Spleen (tissue), 11 donors: Measurements from ENCODE around the gene VKORC1L1. TPM values are rescaled to one million over a fixed set of nuclear protein-coding genes. Genes with fewer than 3 reads are reported as not detected.
A peak's percentile ranks its signal among the peaks of the same experiment; 100 is the strongest.
"Not testable (repeated sequence)": the region's sequence is repeated elsewhere in the genome, so short reads cannot be mapped to it uniquely, and the experiment has no call there.

Experiments
- DNase-seq: peaks from one replicate; pipeline ENCODE4 v3.0.0-alpha.2; 2020
- H3K27ac ChIP-seq, 8 donors: fragments of 200-600 bp; sonication (generic) in 7 of 8; 1 replicate in 4 of 8; 2 replicates in 4 of 8; pipeline versions ENCODE4 v1.5.0 to v1.8.0; 2016 to 2021; ENCODE audit warnings: inconsistent platforms in 4 of 8, mild to moderate bottlenecking in 4 of 8, moderate library complexity in 1 of 8
- H3K27me3 ChIP-seq, 7 donors: fragments of 200-600 bp; sonication (generic) in 6 of 7; replicated peaks in 1 of 7; 1 replicate in 4 of 7; 2 replicates in 3 of 7; pipeline versions ENCODE4 v1.5.0 to v1.8.0; 2016 to 2021; ENCODE audit warnings: inconsistent platforms in 3 of 7, mild to moderate bottlenecking in 1 of 7
- H3K36me3 ChIP-seq, 6 donors: fragments of 200-600 bp; sonication (generic) in 5 of 6; 1 replicate in 4 of 6; 2 replicates in 2 of 6; pipeline versions ENCODE4 v1.5.0 to v1.8.0; 2016 to 2021; ENCODE audit warnings: inconsistent platforms in 2 of 6
- H3K4me1 ChIP-seq, 6 donors: fragments of 200-600 bp; sonication (generic) in 5 of 6; 1 replicate in 3 of 6; 2 replicates in 3 of 6; pipeline versions ENCODE4 v1.5.0 to v1.8.0; 2016 to 2021; ENCODE audit warnings: inconsistent platforms in 3 of 6
- H3K4me3 ChIP-seq, 8 donors: fragments of 200-600 bp; sonication (generic) in 7 of 8; 1 replicate in 4 of 8; 2 replicates in 4 of 8; pipeline versions ENCODE4 v1.5.0 to v1.8.0; 2016 to 2021; ENCODE audit warnings: inconsistent platforms in 4 of 8, mild to moderate bottlenecking in 4 of 8, moderate library complexity in 2 of 8
- H3K9me3 ChIP-seq, 8 donors: fragments of 200-600 bp; sonication (generic) in 7 of 8; 1 replicate in 4 of 8; 2 replicates in 4 of 8; pipeline versions ENCODE4 v1.5.0 to v1.8.0; 2016 to 2021; ENCODE audit warnings: inconsistent platforms in 4 of 8
- POLR2A ChIP-seq, 3 donors: fragments of 450-650 bp; IDR thresholded peaks; one replicate each; pipeline ENCODE4 v1.5.1; 2017; ENCODE audit warnings: antibody characterized with exemption in 3 of 3, mild to moderate bottlenecking in 1 of 3
- POLR2AphosphoS5 ChIP-seq, 3 donors: sonication (generic); formaldehyde crosslinking; IDR thresholded peaks; one replicate each; pipeline ENCODE4 v1.5.1; 2017; ENCODE audit warnings: antibody characterized with exemption in 3 of 3
- WGBS, 5 donors: extraction: QIAGEN DNeasy Blood & Tissue Kit in 3 of 5; methylation state at CpG; one replicate each; pipeline versions ENCODE4 v1.1.5 to v1.1.7; 2013 to 2018; 5-methylcytosine and 5-hydroxymethylcytosine counted together
- intact Hi-C: fragments of 100-400 bp; cut with DNase I; formaldehyde crosslinking; loops from one replicate; pipeline ENCODE4 v1.15.0; 2023; ENCODE audit warnings: low total_unique reads
- polyA plus RNA-seq, 3 donors: library from polyadenylated mRNA; stranded (reverse); fragments of 200-250 nt; gene quantifications; one replicate each; pipeline ENCODE4 v1.2.1, GENCODE V29; 2013
- total RNA-seq, 7 donors: library from RNA; depleted of rRNA in 3 of 7; stranded (reverse); fragments of >200 nt in 3 of 7; fragmentation: NEBNext Ultra II Directional in 4 of 7; extraction: Animal tissue kit (Norgen Biotek cat#: 25700) in 4 of 7; gene quantifications; one replicate each; pipeline versions ENCODE4 v1.1.0 to v1.2.1, GENCODE V29; 2016 to 2021
- TF ChIP-seq, protein P1 (sequence below), 11 experiments: fragments of 200-600 bp in 7 of 11; fragments of 450-650 bp in 4 of 11; sonication (generic) in 4 of 11; IDR thresholded peaks in 8 of 11; conservative IDR thresholded peaks in 3 of 11; 1 replicate in 7 of 11; 2 replicates in 4 of 11; pipeline versions ENCODE4 v1.4.0 to v1.8.0; 2016 to 2021; ENCODE audit warnings: antibody characterized with exemption in 11 of 11, inconsistent platforms in 4 of 11, mild to moderate bottlenecking in 1 of 11
- donor health status: healthy with polysubstance abuse.
- donor health status: DM: no; HTN: no; CAD: no; lungs with moderate emphysema.
- donor health status: DM: no; HTN: no; CAD: no.
- donor health status: Bipolar disorder and iron deficiency.
- donor health status: healthy.
- donor health status: DM: no; HTN: no; CAD: no.
- donor health status: DM: yes; HTN: yes; CAD: no.

The VKORC1L1 gene
- total and polyA plus RNA-seq, 10 donors = 2.6 to 13.3 (median 10.3) TPM

DNA sequence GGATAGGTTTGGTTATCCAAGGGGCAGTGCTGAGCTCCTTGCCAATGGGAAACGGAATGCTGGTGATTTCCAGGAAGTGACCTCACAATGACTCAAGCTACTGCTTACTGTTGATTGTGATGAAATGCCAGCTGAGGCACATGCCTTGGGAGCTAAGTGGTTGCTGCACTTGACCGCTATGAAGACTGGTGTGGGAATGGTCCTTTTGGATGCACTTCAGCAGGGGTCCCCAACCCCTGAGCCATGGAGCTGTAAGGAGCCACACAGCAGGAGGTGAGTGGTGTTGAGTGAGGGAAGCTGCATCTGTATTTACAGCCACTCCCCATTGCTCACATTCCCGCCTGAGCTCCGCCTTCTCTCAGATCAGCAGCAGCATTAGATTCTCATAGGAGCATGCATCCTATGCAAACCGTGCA lies 35.3 kb upstream of the VKORC1L1 start:
- H3K27ac ChIP-seq, H3K4me3 ChIP-seq, intact Hi-C loops, H3K4me1 ChIP-seq, DNase-seq, H3K27me3 ChIP-seq, H3K36me3 ChIP-seq, H3K9me3 ChIP-seq: not testable (repeated sequence)
- TF ChIP-seq, protein P1, sequence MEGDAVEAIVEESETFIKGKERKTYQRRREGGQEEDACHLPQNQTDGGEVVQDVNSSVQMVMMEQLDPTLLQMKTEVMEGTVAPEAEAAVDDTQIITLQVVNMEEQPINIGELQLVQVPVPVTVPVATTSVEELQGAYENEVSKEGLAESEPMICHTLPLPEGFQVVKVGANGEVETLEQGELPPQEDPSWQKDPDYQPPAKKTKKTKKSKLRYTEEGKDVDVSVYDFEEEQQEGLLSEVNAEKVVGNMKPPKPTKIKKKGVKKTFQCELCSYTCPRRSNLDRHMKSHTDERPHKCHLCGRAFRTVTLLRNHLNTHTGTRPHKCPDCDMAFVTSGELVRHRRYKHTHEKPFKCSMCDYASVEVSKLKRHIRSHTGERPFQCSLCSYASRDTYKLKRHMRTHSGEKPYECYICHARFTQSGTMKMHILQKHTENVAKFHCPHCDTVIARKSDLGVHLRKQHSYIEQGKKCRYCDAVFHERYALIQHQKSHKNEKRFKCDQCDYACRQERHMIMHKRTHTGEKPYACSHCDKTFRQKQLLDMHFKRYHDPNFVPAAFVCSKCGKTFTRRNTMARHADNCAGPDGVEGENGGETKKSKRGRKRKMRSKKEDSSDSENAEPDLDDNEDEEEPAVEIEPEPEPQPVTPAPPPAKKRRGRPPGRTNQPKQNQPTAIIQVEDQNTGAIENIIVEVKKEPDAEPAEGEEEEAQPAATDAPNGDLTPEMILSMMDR (IDR thresholded peaks at IDR 0.05 in 8 of 11, conservative IDR thresholded peaks at IDR 0.05 in 3 of 11) = peak in 1 of 11 experiments; percentile 6
- 86 to 97% (median 88%) methylated on average over 3 to 5 of the region's 5 CpGs for WGBS, 5 donors

DNA sequence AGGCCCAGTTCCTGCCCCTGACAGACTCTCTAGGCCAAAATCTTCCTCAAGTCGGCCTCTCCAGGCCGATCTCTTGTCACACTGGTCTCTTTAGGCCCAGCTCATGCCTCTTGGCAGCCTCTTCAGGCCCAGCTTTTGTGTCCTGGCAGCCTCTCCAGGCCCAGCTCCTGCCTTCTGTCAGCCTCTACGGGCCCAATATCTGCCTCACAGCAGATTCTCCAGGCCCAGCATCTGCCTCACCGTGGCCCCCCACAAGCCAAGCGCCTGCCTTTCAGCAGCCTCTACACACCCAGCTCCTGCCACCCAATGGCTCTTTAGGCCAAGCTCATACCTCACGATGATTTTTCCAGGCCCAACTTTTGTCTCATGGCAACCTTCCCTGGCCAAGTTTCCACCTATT lies 33.0 kb upstream of the VKORC1L1 start:
- no peak for DNase-seq
- Histone ChIP-seq H3K27ac (no peak overlapping the region), H3K27me3 (no peaks in the 10 kb centered on the region), H3K4me1 (no peaks in the 10 kb centered on the region), H3K36me3 (peaks cover 0 to 4% (median 0%) of the 10 kb centered on the region in 6 donors), H3K9me3 (no peaks in the 10 kb centered on the region), H3K4me3 (no peak overlapping the region)
- 92 to 96% (median 93%) methylated on average over 6 of the region's 6 CpGs for whole genome bisulfite sequencing, 5 donors
- intact Hi-C loops = no loop called here
- TF ChIP-seq, protein P1 (IDR thresholded peaks at IDR 0.05 in 8 of 11, conservative IDR thresholded peaks at IDR 0.05 in 3 of 11) = no peak
- no peak for TF ChIP-seq POLR2AphosphoS5 (IDR thresholded peaks at IDR 0.05)
- TF ChIP-seq POLR2A (IDR thresholded peaks at IDR 0.05) = no peak

DNA sequence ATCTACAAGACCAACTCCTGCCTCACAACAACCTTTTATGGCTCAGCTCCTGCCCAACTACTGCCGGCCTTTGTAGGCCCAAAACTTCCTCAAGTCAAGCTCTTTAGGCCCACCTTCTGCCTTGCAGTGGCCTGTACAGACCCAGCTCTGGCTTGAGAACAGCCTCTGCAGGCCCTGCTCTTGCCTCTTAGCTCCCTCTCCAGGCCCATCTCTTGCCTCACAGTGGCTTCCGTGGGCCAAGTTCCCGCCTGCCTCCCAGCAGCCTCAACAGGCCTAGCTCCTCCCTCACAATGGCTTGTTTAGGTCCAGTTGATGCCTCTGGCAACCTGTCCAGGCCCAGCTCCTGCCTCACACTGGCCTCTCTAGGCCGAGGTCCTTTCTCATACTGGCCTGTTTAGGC lies 32.4 kb upstream of the VKORC1L1 start:
- 67 to 97% (median 95%) methylated on average over 4 of the region's 4 CpGs for WGBS, 5 donors
- Histone ChIP-seq H3K27me3 (no peaks in the 10 kb centered on the region), H3K4me3 (no peak overlapping the region), H3K27ac (no peak overlapping the region), H3K4me1 (no peaks in the 10 kb centered on the region), H3K36me3 (peaks cover 0 to 4% (median 0%) of the 10 kb centered on the region in 6 donors), H3K9me3 (no peaks in the 10 kb centered on the region)
- intact Hi-C loops = no loop called here
- TF ChIP-seq, protein P1 (IDR thresholded peaks at IDR 0.05 in 8 of 11, conservative IDR thresholded peaks at IDR 0.05 in 3 of 11) = peak in 2 of 11 experiments; percentile 12 to 19
- TF ChIP-seq POLR2AphosphoS5 (IDR thresholded peaks at IDR 0.05) = no peak
- DNase-seq = no peak

DNA sequence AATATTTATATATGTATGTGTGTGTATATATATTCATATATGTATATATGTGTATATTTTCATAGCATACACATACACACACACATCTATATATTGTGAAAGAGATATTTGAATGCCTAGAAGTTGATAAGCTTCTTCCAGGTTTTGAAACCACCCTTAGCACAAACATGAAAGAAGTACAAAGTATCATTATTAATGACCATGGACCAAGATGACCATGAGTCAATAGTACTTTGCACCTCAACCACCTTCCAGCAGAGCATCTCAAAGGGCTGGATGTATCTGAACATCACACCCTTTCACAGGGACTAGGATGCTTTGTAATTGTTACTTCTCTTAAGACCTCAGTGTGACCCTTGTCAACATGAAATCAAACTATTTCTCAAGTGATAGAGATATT lies 29.3 kb upstream of the VKORC1L1 start:
- H3K36me3 ChIP-seq, intact Hi-C loops: not testable (repeated sequence)

DNA sequence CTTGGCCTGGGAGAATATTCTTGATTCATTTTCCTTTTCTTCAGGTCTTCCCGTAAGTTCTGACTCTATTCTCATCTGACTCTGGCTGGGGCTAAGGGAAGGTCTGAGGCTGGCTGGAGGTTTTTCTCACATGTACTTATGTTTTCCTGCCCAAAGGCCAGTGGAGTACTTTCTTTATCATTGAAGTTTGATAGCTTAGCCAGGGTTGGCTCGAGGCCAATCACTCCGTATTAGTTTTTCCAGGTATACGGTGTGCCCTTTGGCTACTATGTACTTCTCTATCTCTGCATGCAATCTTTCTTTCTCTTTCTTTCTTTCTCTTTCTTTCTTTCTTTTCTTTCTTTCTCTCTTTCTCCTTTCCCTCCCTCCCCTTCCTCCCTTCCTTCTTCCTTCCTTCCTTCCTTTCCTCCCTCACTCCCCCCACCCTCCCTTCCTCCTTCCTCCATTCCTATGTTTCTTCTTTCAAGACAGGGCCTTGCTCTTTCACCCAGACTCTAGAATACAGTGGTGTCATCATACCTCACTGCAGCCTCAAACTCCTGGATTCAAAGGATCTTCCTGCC lies 26.8 kb upstream of the VKORC1L1 start:
- intact Hi-C loops = no loop called here
- no peak overlapping the region for H3K27ac ChIP-seq
- no peak for DNase-seq
- TF ChIP-seq POLR2A (IDR thresholded peaks at IDR 0.05) (no peak), POLR2AphosphoS5 (IDR thresholded peaks at IDR 0.05) (no peak)
- TF ChIP-seq, protein P1 (IDR thresholded peaks at IDR 0.05 in 8 of 11, conservative IDR thresholded peaks at IDR 0.05 in 3 of 11) = no peak
- no peaks in the 10 kb centered on the region for H3K4me1 ChIP-seq
- H3K36me3 ChIP-seq = no peaks in the 10 kb centered on the region
- H3K4me3 ChIP-seq = no peak overlapping the region
- H3K9me3 ChIP-seq = no peaks in the 10 kb centered on the region
- WGBS, 5 donors = 63 to 90% (median 89%) methylated on average over 4 of the region's 4 CpGs
- no peaks in the 10 kb centered on the region for H3K27me3 ChIP-seq

More for the DNA sequence above, 29.3 kb upstream of the VKORC1L1 start:
- H3K27ac ChIP-seq, H3K4me3 ChIP-seq, H3K27me3 ChIP-seq, H3K9me3 ChIP-seq, DNase-seq, H3K4me1 ChIP-seq: not testable (repeated sequence)

DNA sequence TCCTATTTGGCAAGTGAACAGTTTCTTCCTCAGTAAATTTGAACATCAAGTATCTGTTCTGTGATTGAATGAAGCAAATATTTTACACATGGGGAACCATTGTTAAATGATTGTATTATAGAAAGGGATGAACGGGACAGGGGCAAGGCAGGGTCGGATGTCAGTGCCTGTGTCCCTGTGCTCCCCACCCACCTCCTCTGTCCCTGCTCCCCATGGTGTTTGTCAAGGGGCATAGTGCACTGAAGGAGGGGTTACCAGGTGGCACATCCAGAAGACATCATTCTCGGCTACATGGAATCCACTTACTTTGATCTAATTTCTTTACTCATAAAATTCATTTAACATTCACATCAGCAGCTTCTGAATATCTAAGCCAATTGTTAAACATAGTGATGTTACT lies 19.4 kb upstream of the VKORC1L1 start:
- H3K4me3 ChIP-seq, H3K36me3 ChIP-seq, H3K9me3 ChIP-seq, H3K4me1 ChIP-seq, intact Hi-C loops, H3K27ac ChIP-seq, DNase-seq, H3K27me3 ChIP-seq: not testable (repeated sequence)
- WGBS, 5 donors = 85 to 97% (median 90%) methylated on average over 3 of the region's 3 CpGs

DNA sequence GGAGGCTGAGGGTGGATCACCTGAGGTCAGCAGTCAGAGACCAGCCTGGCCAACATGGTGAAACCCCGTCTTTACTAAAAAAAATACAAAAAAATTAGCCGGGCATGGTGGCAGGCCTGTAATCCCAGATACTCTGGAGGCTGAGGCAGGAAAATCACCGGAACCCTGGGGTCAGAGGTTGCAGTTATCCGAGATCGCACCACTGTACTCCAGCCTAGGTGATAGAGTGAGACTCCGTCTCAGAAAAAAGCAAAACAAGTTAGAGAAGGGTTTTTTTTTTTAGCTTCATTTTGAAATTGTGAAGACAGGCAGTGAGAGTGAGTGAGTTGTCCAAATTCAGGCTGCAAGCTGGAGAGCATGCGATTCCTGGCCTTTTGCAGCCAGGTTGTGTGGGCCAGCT lies 19.0 kb upstream of the VKORC1L1 start:
- H3K4me1 ChIP-seq, H3K9me3 ChIP-seq, H3K27ac ChIP-seq, DNase-seq, H3K27me3 ChIP-seq, H3K4me3 ChIP-seq, H3K36me3 ChIP-seq, intact Hi-C loops: not testable (repeated sequence)
- 87 to 96% (median 92%) methylated on average over 7 of the region's 7 CpGs for WGBS, 5 donors
